ENCODE data around the gene ZNF41.

Gene ZNF41

GRCh38 chrX:47507153-47507867 lies 24.3 kb upstream of the ZNF41 start:
- no peaks in the 10 kb centered on the region for H3K9me3 ChIP-seq (ENCODE audit: control insufficient read depth, insufficient read depth, low read length)
- H3K4me2 ChIP-seq (ENCODE audit: low read length), result no peak overlapping the region
- H3K4me3 ChIP-seq (ENCODE audit: low read length), result no peak overlapping the region
- no peaks in the 10 kb centered on the region for H4K20me1 ChIP-seq (ENCODE audit: control insufficient read depth, insufficient read depth, low read depth, low read length)
- no peaks in the 10 kb centered on the region for H3K9me2 ChIP-seq (replicated peaks; ENCODE audit: control insufficient read depth, low read length)
- H3K36me3 ChIP-seq (ENCODE audit: control insufficient read depth, low read length), result no peaks in the 10 kb centered on the region
- TF ChIP-seq EZH2phosphoT487 (IDR thresholded peaks at IDR 0.05; ENCODE audit: borderline replicate concordance, low read length) (no peak), CTCF (IDR thresholded peaks at IDR 0.05; ENCODE audit: low read depth, low read length, poor library complexity, severe bottlenecking) (no peak)
- no peaks in the 10 kb centered on the region for H3F3A ChIP-seq (ENCODE audit: control insufficient read depth, insufficient read depth)
- no peak overlapping the region for H3K27ac ChIP-seq (ENCODE audit: low read depth, low read length)
- H3K79me2 ChIP-seq (ENCODE audit: control insufficient read depth, low read length), result no peaks in the 10 kb centered on the region
- no peaks in the 10 kb centered on the region for H3K27me3 ChIP-seq (ENCODE audit: control insufficient read depth, low read length)
- peaks cover 1% of the 10 kb centered on the region; the same call in 1 of the 2 replicates for H3K4me1 ChIP-seq (ENCODE audit: control insufficient read depth, low read length)

GRCh38 chrX:47503151-47503550 lies 20.1 kb upstream of the ZNF41 start:
- Histone ChIP-seq H3K4me1 (ENCODE audit: control insufficient read depth, low read length) (no peaks in the 10 kb centered on the region; the same call in 1 of the 2 replicates), H3K27ac (ENCODE audit: low read depth, low read length) (no peak overlapping the region), H3F3A (ENCODE audit: control insufficient read depth, insufficient read depth) (no peaks in the 10 kb centered on the region), H3K36me3 (ENCODE audit: control insufficient read depth, low read length) (no peaks in the 10 kb centered on the region), H3K27me3 (ENCODE audit: control insufficient read depth, low read length) (no peaks in the 10 kb centered on the region), H3K79me2 (ENCODE audit: control insufficient read depth, low read length) (no peaks in the 10 kb centered on the region), H4K20me1 (ENCODE audit: control insufficient read depth, insufficient read depth, low read depth, low read length) (no peaks in the 10 kb centered on the region), H3K9me2 (replicated peaks; ENCODE audit: control insufficient read depth, low read length) (no peaks in the 10 kb centered on the region), H3K4me2 (ENCODE audit: low read length) (no peak overlapping the region), H3K9me3 (ENCODE audit: control insufficient read depth, insufficient read depth, low read length) (no peaks in the 10 kb centered on the region), H3K4me3 (ENCODE audit: low read length) (no peak overlapping the region)
- TF ChIP-seq EZH2phosphoT487 (IDR thresholded peaks at IDR 0.05; ENCODE audit: borderline replicate concordance, low read length) (no peak), CTCF (IDR thresholded peaks at IDR 0.05; ENCODE audit: low read depth, low read length, poor library complexity, severe bottlenecking) (no peak)

GRCh38 chrX:47502316-47503125 lies 19.5 kb upstream of the ZNF41 start:
- Histone ChIP-seq H3K4me2 (ENCODE audit: low read length) (no peak overlapping the region), H3K27me3 (ENCODE audit: control insufficient read depth, low read length) (no peaks in the 10 kb centered on the region), H3K4me1 (ENCODE audit: control insufficient read depth, low read length) (peaks cover 6% of the 10 kb centered on the region), H3K9me3 (ENCODE audit: control insufficient read depth, insufficient read depth, low read length) (no peaks in the 10 kb centered on the region), H3K36me3 (ENCODE audit: control insufficient read depth, low read length) (no peaks in the 10 kb centered on the region), H3K79me2 (ENCODE audit: control insufficient read depth, low read length) (no peaks in the 10 kb centered on the region), H3K4me3 (ENCODE audit: low read length) (no peak overlapping the region), H3K27ac (ENCODE audit: low read depth, low read length) (no peak overlapping the region), H4K20me1 (ENCODE audit: control insufficient read depth, insufficient read depth, low read depth, low read length) (no peaks in the 10 kb centered on the region), H3K9me2 (replicated peaks; ENCODE audit: control insufficient read depth, low read length) (no peaks in the 10 kb centered on the region), H3F3A (ENCODE audit: control insufficient read depth, insufficient read depth) (no peaks in the 10 kb centered on the region)
- TF ChIP-seq EZH2phosphoT487 (IDR thresholded peaks at IDR 0.05; ENCODE audit: borderline replicate concordance, low read length), result no peak
- no peak for TF ChIP-seq CTCF (IDR thresholded peaks at IDR 0.05; ENCODE audit: low read depth, low read length, poor library complexity, severe bottlenecking)
